NCI-H524 (cell line): ENCODE measurements around the gene FOXP1.
"Not testable (repeated sequence)": the region's sequence is repeated elsewhere in the genome, so short reads cannot be mapped to it uniquely, and the experiment has no call there.

Experiments used
- DNase-seq, 2 experiments: peaks; one replicate each; lab custom pipeline; 2025; lab: John Stamatoyannopoulos, UW

FOXP1 gene

DNA sequence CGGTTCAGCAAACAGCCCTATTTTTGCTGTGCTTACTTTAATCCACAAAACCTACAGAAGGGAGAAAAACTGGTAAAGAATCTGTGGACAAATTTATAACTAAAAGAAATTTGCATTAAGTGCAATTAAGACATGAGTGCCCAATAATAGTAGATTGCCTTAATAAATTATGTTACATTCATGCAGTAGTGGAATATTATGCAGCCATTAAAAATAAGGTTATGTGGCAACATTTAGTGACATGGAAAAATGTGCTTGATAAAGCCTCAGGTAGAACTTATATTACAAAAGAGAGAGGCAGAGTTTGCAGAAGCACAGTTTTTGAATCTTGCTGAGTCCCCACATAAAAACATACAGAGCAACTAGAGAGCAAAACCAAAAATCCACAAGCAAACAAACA, 253.0 kb downstream of the FOXP1 start:
- DNase-seq, result no peak

DNA sequence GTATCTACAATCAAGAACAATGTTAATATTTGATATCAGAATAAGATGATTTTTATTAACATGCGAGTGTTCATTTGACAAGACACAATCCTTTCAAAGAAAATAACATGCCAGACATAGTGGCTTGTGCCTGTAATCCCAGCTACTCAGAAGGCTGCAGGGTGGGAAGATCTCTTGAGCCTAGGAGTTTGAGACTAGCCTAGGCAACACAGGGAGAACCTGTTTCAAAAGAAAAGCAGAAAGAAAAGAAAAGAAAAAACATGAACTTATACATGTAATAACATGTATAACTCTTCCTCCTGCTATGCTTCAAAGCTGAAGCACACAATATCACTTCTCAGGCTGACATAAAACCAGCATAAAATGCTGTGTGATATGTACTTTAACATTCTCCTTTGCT, 253.7 kb downstream of the FOXP1 start:
- no peak for DNase-seq

DNA sequence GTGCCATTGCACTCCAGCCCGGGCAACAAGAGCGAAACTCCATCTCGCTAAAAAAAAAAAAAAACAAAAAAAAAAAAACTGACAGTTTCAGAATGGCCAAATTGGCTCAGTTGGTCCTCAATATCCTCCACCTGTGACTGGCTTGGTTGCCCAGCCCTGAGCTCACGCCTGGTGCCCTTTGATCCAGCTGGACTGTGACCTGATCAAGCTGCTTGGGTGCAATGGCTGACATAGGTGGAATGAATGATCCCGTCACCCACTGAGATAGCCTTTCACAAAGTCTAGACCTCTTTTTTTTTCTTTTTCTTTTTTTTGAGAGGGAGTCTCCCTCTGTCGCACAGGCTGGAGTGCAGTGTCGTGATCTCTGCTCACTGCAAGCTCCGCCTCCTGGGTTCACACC, 254.6 kb downstream of the FOXP1 start:
- DNase-seq, result no peak

DNA sequence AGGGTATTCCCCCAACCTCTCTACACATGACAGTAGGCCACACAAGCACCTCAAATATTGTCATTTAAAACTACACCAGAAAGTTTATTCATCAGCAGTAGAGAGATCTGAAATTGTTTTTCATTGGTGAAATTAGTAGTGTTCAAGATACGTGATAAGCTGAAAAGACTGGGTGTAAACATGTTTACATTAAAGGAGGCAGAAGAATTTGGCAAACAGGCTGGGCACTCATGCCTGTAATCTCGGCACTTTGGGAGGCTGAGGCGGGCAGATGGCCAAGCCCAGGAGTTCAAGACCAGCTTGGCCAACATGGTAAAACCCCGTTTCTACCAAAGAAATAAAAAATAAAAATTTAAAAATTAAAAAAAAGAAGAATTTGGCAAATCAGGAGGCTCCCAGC, 255.6 kb downstream of the FOXP1 start:
- DNase-seq, result no peak

DNA sequence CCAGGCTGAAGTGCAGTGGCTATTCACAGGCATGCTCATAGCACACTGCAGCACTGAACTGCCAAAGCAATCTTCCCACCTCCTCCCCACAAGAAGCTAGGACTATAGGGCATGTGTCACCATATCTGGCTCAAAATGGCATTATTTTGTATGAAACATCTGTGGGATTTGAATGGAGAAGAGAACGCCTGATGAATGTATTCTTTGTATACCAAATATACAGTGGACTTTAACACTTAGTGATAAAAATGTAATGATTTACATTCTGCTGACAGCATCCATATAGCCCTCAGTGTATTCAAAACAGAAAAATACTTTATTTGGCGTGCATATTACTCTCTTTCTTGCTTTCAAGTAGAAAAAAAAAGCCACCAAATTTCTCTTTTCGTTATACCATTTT, 257.8 kb downstream of the FOXP1 start:
- no peak for DNase-seq

DNA sequence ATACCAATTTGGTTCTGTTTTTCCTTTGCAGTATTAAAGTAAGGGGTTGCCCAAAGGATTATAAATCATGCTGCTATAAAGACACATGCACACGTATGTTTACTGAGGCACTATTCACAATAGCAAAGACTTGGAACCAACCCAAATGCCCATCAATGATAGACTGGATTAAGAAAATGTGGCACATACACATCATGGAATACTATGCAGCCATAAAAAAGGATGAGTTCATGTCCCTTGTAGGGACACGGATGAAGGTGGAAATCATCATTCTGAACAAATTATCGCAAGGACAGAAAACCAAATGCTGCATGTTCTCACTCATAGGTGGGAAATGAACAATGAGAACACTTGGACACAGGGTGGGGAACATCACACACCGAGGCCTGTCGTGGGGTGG, 259.3 kb downstream of the FOXP1 start:
- not testable (repeated sequence) for DNase-seq

DNA sequence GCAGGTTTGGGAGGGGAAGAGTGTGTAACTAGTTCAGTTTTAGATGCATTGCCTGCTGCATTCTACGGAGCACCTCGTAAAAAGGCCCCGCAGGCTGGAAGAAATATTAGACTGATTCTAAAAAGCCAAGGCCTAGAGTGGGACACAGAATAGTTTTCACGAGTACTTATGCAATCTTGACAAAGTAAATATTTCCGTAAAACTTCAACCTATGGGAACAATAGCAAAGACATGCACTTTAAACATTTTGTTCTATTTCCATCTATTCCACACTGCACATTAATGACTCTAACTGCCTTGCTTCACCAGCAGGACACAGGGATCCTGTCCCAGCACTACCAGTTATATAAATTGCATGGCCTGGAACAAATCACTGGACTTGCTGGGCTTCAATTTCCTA, 260.0 kb downstream of the FOXP1 start:
- DNase-seq, result no peak

DNA sequence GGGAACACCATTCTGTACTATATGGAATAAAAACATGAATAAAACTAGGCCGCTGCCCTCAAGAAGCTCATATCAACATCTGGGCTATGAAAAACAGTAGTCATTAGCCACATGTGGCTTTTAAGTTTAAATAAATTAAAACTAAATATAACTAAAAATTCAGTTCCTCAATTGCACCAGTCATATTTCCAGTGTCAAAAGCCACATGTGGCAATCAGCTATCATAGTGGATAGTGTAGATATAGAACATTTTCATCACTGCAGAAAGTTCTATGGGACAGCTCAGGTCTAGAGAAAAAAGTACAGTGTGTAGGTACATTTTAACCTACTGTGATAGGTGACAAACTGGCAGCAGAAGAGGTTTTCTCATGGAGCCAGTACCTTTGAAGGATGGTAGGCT, 261.4 kb downstream of the FOXP1 start:
- no peak for DNase-seq

DNA sequence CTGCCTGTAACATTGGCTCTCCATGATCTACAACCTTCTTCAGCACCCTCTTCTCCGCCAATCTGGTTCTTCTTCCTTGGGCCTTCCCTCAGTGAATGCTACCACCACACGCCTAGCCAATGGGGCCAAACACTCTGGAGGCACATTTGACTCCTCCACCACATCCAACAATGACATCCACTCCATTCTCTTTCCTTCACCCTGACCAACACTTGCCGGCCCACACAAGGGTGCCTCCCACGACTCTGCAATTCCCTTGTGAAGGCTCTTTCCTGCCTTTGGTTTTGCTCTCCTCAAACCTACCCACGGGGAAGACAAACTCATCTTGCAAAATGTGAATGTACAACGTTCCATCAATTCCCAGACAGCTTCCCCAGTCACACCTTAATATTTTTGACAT, 263.8 kb downstream of the FOXP1 start:
- no peak for DNase-seq

DNA sequence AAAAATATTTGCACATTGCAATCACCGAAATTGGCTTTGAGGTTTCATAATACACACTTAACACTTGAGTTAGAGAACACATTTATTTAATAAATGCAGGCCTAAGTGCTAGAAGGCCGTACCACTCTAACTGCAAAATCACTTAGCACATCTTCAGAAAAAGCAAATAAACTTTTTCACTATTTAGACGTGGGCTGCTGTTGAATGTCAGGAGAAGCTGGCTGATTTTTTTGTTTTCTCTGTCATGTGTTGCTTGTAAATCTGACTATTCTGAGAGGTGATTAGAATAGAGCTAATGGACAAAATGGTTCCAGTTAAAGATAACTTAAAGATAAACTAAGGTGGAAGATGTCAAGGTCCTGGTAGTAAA, 265.1 kb downstream of the FOXP1 start:
- DNase-seq, result no peak

DNA sequence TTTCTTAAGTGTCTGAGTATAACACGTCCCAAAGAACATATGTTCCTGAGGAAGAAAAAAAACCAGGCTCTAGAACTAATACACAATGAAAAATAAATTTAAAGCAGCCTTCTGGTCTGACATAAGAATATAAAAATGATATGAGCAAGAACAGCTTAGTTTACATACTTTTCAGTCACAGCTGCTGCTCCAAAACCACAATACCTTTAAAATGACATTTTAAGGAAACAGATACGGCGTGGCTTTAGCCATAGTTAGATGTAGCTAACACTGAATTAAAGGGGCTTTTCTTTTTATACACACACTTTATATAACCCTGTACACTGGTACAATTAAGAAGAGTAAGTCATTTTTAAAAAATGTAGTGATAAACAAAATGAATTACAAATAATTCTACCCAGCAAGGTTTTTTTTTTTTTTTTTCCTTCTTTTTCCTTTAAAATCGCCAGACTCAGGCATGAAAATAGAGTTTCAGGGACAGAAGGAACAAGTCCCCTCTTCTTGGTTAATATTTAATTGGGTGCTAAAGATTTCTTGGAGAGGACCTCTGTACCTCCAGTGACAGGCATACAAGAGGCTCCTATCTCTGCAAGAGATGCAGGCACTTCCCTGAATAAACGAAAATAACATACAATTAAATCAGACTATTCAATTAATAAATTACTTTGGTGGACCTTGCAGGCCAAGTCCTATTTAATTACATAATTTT, 265.6 kb downstream of the FOXP1 start:
- peak in 1 of 2 experiments; percentile 23 for DNase-seq

DNA sequence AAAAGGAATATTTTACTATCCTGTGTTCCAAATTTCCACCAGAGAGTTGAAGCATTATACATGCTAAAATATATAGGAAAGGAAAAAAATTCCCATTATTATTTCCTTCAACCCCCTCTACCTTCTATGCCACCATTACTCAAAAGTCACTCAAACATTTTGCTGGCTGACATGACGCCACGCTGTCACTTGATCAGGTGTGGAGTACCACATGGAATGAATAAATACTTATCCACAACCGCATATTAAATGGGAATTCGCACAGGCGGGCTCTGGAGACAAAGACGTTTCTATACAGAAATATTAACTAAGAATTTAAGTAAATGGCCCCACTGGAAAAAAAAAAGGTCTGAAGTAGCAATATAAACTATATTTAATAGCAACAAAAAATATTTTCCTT, 266.4 kb downstream of the FOXP1 start:
- no peak for DNase-seq

DNA sequence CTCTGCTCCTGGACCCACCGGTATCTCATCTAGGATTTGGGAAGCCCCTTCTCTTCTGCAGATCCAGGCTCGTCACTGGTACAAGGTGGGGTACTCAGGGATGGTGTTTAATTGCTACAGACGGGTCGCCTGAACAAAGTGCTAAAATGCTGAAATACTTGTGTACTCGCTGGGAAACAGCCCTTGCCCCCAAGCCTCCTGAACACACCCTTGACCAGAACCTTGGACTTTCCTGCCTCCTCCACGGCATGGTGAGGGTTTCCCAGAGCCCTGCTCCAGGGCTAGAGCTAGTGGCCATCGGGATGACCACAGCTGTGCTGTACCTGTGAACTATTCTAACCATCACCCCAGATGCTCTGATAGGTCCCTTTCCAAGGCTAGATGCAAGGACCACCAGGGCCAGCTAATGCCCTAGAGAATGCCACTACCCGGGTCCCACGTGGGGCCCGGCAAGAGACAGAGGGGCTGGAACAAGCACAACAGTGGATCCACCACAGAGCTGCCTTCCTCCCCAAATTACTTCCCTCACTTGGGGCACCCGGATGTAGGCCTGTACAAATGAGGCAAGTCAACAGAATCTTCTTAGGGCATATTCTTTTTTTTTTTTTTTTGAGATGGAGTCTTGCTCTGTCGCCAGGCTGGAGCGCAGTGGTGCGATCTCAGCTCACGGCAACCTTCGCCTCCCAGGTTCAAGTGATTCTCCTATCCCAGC, 267.3 kb downstream of the FOXP1 start:
- DNase-seq, result no peak

DNA sequence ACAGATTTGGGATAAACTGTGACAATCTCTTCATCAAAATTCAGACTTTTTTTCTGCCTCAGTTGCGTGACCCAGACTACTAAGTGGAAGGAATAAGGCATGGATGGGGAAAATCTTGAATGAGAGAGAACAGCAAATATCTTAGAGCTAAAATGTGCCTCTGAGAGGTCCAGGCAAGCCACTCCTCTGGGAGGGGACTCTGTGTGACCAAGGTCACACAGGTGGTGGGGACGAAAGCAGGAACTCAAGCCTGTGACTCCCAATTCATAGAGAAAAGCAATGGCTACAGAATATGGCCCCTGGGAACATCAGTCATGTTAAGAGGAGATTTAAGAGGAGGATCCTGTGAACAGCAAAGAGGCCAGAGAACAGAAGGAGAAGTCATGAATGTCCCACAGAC, 268.1 kb downstream of the FOXP1 start:
- no peak for DNase-seq

DNA sequence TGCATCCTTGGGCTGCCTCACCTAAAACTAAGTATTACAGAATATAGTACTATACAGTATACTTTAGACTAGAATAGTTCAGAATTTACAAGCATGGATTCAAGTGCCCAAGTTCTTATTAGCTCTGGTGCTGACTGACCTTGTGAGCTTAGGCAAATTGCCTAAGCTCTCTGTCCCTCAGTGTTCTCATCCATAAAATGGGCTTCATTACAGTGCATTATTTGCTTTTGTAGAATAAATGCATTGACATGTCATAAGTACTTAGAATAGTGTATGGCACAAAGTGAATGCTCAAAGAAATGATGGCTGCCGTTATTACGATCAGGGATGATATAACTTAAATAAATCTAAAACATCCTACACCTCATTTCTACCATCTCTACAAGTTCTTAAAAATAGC, 269.7 kb downstream of the FOXP1 start:
- DNase-seq, result no peak

DNA sequence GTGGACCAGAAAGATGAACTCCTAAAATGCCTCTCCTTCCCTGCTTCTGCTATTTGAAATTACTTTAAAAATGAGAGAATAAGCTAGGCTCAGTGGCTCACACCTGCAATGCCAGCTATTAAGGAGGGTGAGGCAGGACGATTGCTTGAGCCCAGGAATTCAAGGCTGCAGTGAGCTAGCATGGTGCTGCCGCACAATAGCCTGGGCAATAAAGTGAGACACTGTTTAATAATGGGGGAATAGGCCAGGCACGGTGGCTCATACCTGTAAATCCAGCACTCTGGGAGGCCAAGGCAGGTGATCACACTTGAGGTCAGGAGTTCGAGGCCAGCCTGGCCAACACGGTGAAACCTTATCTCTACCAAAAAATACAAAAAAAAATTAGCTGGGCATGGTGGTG, 271.1 kb downstream of the FOXP1 start:
- DNase-seq, result no peak

DNA sequence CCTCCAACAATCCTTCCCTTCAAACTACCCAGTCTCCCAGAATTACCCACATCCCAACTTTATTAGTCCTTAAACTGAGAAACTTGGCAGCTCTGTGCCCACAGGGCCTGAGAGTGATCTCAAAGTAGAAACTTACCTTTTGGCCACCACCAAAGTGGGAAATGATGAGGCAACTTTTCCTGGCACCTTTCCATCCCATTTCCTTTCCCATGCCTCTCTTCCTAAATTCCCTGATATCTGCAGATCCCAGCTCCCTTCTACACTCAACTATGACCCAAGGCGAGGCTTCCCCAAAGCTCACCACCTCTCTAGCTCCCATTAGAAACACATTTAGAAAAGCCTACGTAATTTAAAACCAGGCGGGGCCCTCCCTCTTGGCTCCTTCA, 271.9 kb downstream of the FOXP1 start:
- no peak for DNase-seq

DNA sequence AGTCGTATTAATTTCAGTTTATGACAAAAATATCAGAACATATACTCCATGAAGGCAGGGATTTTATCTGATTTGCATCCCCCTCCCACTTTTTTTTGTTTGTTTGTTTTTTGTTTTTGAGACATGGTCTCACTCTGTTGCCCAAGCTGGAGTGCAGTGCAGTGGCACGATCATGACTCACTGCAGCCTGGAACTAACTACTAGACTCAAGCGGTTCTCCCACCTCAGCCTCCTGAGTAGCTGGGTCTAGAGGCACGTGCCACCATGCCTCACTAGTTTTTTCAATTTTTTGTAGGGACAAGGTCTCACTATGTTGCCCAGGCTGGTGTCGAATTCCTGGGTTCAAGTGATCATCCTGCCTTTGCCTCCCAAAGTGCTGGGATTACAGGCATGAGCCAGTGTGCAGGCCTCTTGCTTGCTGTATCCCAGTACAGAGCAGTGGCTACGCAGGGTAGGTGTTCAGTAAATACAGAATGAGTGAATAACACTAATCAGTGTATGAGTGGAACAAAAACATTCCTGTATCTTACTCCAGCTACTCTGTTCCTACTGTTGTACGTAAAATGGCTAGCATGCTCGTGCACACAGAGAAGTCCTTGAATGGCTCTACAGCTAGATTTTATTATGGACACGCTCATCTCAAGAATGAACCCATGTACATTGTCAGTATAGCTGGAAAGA, 272.4 kb downstream of the FOXP1 start:
- DNase-seq, result no peak

DNA sequence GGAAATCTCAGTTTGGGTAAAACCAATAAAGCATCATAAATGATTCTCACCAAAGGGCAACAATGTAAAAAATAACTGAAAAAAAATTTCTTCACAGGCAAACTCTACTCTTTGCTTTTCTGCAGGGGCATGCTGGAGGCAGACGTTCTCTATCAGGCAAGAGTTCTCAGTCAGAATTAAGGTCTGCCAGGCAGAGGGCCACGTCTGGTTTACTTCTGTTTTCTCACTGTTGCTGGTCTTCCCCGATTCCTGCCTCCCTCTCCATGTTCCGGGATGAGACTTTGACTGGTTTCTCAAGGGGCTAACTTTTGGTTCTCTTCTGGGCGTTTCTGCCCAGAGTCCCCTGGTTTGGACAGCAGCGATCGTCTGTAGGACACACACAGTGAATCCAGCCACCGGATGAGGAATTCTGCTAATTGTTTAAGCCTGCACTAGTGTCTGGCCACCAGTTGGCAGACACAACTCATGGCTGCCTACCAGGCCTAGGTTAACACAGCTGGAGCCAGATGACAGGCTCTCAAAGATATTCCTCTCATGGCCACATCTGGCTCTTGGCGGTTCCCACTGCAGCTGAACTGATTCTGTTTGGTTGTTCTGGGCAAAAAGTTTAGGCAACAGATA, 273.1 kb downstream of the FOXP1 start:
- peak in 1 of 2 experiments; percentile 38 for DNase-seq

DNA sequence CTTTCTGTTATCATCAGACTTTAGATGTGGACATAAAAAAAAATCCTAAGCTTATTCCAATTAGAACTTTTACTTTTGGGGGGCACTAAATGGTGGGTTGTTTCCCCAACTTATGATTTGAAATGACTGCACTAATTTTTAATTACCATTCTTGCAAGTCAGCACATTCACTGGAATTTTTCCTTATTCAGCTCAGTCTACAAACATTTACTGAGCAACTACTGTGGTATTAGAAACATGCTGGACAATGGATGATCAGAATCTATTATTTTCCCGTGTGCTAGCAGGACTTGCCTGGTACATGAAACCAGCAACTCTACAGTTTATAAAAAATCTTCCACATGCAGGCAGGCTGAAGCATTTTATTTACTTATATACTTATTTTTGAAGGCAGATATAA, 273.6 kb downstream of the FOXP1 start:
- DNase-seq, result no peak

DNA sequence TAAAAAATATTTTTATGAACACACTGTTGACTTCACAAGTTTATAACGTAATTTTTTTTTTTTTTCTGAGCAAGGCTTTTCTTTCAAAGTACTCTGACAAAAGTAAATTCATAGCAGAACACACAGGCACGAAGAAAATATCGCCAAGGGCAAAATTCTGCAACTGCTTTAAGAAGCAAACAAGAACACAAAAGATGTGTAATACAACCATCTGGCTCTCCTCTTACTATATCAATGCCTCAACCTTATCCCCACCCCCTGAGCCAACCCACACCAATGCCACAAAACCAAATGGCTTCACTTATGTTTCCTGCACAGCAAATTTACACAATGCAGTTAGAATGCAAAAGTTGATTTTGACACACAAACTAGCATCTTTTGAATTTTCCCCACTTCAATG, 274.2 kb downstream of the FOXP1 start:
- DNase-seq, result peak in 1 of 2 experiments; percentile 75

DNA sequence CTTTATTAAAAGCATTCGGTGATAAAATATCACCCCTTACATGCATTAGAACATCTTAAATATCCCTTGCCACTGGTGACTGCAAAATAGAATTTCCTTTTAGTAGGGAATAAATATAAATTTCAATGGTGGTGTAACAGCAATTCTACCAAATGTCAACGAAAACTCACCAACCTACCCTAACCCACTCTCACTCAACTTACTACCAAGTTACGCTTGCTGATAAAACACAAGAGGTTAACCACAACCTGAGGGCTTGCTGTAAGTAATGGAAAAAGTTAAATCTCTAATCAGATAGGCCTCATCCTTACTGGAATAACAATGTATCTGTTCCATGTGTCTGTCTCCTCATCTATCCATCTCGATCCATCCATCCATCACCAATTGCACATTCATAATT, 274.7 kb downstream of the FOXP1 start:
- DNase-seq, result peak in 1 of 2 experiments; percentile 34
